ENCODE results near the gene C2orf76. TPM values are rescaled to one million over a fixed set of nuclear protein-coding genes. Genes with fewer than 3 reads are reported as not detected.

C2orf76 gene
- total RNA-seq, 2 experiments from 2014 or later, result 6.2 to 9.9 TPM

DNA sequence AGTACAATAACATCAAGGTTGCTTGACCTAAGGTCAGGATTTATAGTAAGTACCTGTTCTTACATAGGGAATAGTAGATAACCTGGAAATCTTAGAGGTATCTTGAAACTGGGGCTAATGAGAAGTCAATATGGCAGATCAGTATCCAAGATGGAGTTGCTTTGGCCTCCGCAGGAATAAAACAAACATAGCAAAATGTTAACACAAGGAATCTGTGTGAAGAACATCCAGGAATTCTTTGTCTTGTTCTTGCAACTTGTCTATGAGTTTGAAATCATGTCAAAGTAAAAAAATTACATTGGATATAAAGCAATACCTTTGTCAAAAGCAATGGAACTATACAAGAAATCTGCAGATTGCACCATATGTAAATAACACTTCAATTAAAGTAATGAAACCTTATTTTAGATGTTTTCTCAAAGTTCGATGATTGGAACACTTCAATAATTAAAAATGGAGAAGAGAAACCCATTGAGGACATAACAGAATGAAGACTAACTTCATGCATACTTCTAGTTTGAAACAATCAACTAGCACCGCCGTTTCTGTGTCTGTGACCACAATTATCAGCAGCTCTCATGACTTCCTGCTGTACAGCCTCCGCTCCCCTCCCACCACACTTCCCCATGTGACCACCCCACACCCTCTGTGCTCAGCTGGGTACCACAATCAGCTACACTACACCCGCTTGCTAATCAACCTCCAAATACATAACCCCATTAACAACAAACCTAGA lies 27.6 kb downstream of the C2orf76 start:
- no peaks in the 10 kb centered on the region for H3K27me3 Mint-ChIP-seq
- H3K4me3 Mint-ChIP-seq, result peak overlapping the region; percentile 19
- H3K4me1 Mint-ChIP-seq, result peaks cover 17% of the 10 kb centered on the region
- ATAC-seq (peak; percentile 96), DNase-seq (peak; percentile 81)
- H3K9me3 Mint-ChIP-seq (ENCODE audit: low read depth), result no peaks in the 10 kb centered on the region
- H3K27ac Mint-ChIP-seq, result peak overlapping the region; percentile 69
- H3K36me3 Mint-ChIP-seq, result no peaks in the 10 kb centered on the region
- CTCF ChIA-PET, result no interaction called here

DNA sequence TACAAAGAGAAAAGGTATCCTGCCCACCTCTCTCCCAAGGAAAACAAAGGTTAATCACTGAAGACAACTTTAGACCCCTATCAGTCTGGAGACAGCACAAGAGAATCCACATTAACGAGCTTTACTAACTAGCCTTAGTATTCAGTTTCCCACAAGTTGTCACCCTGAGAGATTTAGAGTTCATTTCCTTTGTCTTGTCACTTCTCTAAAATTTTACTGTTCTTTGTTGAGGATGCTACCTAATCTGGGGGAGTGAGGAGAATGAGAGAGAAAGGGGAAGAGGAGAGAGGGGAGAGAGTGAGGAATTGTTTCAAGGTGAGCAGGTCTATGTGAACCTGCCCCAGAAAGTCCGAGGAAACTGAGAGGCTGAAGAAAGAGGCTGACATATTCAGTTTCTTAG lies 28.4 kb downstream of the C2orf76 start:
- H3K4me3 Mint-ChIP-seq, result no peak overlapping the region
- CTCF ChIA-PET, result no interaction called here
- peaks cover 17% of the 10 kb centered on the region for H3K4me1 Mint-ChIP-seq
- no peak for DNase-seq
- no peaks in the 10 kb centered on the region for H3K9me3 Mint-ChIP-seq (ENCODE audit: low read depth)
- peaks cover 2% of the 10 kb centered on the region for H3K36me3 Mint-ChIP-seq
- no peaks in the 10 kb centered on the region for H3K27me3 Mint-ChIP-seq
- ATAC-seq, result no peak
- no peak overlapping the region for H3K27ac Mint-ChIP-seq

DNA sequence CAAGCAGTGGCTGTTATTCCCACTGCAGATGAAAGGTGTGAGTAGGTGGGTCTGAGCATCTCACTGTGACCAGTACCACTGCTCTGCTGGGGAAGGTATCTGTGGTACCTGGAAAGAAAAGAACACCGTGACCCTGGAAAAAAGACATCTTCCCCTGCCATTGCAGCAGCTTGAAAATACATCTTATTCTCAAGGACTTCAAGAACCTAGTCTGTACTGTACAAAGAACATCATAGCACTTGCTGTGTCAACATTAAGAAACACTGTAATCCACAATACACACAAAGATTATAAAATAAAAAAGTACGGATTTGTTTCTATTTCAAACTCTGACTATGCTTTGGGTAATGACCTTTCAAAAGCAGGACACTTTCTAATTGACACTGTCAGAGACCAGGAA lies 28.9 kb downstream of the C2orf76 start:
- H3K27ac Mint-ChIP-seq, result no peak overlapping the region
- no peaks in the 10 kb centered on the region for H3K27me3 Mint-ChIP-seq

DNA sequence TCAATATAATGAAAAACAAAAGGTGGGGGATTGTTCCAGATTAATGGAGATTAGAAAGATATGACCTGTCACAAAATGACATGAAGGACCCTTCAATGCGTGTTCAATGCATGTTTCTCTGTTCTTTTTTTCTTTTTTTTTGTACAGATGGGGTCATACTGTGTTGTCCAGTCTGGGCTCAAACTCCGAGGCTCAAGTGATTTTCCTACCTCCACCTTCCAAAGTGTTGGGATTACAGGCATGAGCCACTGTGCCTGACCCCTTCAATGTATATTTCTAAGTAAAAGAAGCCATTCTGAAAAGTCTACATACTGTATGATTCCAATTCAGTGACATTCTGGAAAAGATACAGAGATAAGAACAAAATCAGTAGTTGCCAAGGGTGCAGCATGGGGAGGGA lies 32.8 kb downstream of the C2orf76 start:
- H3K4me3 Mint-ChIP-seq, result no peak overlapping the region
- no peaks in the 10 kb centered on the region for H3K9me3 Mint-ChIP-seq (ENCODE audit: low read depth)
- peaks cover 8% of the 10 kb centered on the region for H3K4me1 Mint-ChIP-seq
- peaks cover 2% of the 10 kb centered on the region for H3K36me3 Mint-ChIP-seq
- ATAC-seq (no peak), DNase-seq (no peak)
- CTCF ChIA-PET, result no interaction called here
- H3K27me3 Mint-ChIP-seq, result no peaks in the 10 kb centered on the region
- no peak overlapping the region for H3K27ac Mint-ChIP-seq

More for the DNA sequence above, 28.9 kb downstream of the C2orf76 start:
- DNase-seq (no peak), ATAC-seq (no peak)
- CTCF ChIA-PET, result interaction anchor here (1.4 kb wide), 1 partner anchor 29 kb away, joined by 3 read pairs; the partner anchor contains the start of gene DBI
- no peaks in the 10 kb centered on the region for H3K9me3 Mint-ChIP-seq (ENCODE audit: low read depth)
- no peak overlapping the region for H3K4me3 Mint-ChIP-seq
- peaks cover 17% of the 10 kb centered on the region for H3K4me1 Mint-ChIP-seq
- H3K36me3 Mint-ChIP-seq, result peaks cover 2% of the 10 kb centered on the region

DNA sequence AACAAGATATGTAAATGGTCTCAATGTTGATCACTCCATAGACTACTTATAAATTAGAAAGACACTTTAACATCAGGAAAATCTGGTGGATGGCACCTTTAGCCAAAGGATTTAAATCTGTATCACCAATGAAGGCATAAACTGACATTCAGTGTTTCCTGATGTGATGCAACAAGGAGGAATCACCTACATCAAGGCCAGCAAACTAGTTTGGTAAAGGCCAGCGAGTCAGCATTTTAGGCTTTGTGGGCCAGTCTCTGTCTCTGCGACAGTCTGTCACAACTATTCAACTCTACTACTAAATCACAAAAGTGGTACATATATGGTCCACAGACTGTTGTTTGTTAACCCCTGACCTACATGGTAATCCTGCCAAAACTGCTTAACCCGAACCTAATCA lies 33.3 kb downstream of the C2orf76 start:
- H3K4me1 Mint-ChIP-seq, result peaks cover 3% of the 10 kb centered on the region
- H3K27ac Mint-ChIP-seq, result no peak overlapping the region
- no peak for ATAC-seq
- no peak for DNase-seq
- no peak overlapping the region for H3K4me3 Mint-ChIP-seq
- CTCF ChIA-PET, result no interaction called here
- H3K9me3 Mint-ChIP-seq (ENCODE audit: low read depth), result no peaks in the 10 kb centered on the region
- peaks cover 2% of the 10 kb centered on the region for H3K36me3 Mint-ChIP-seq
- H3K27me3 Mint-ChIP-seq, result no peaks in the 10 kb centered on the region

DNA sequence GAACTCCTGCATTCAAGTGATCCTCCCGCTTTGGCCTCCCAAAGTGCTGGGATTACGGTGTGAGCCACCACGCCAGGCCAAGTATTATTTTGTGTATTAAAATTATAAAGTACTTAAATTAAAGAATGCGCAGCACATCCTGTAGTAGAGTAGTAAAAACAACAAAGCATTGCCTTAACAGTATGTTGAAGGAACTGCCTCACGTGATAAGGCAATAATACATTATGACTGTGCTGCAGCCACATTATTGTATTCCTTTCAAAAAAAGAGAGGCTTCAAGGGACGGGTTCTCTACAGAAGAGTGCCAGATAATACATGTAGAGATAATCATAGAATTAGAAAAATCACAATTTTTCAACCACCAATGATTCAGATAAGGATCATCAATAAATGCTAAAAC lies 33.7 kb downstream of the C2orf76 start:
- CTCF ChIA-PET, result no interaction called here
- ATAC-seq, result no peak
- no peaks in the 10 kb centered on the region for H3K27me3 Mint-ChIP-seq
- H3K4me3 Mint-ChIP-seq, result no peak overlapping the region
- H3K36me3 Mint-ChIP-seq, result peaks cover 2% of the 10 kb centered on the region
- H3K9me3 Mint-ChIP-seq (ENCODE audit: low read depth), result no peaks in the 10 kb centered on the region
- no peak overlapping the region for H3K27ac Mint-ChIP-seq
- H3K4me1 Mint-ChIP-seq, result no peaks in the 10 kb centered on the region
- no peak for DNase-seq

DNA sequence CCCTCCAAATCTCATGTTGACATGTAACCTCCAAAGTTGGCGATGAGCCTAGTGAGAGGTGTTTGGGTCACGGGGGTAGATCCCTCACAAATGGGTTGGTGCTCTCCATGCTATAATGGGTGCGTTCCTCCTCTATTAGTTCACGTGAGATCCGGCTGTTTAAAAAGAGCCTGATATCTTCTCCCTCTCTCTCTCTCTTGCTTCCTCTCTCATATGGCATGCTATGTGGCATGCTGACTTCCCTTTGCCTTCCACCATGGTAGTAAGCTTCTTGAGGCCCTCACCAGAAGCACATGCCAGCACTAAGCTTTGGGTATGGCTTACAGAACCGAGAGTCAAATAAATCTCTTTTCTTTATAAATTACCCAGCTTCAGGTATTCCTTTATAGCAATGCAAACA lies 39.2 kb downstream of the C2orf76 start:
- H3K27ac Mint-ChIP-seq, result no peak overlapping the region
- H3K36me3 Mint-ChIP-seq, result no peaks in the 10 kb centered on the region
- H3K27me3 Mint-ChIP-seq, result no peaks in the 10 kb centered on the region
- ATAC-seq, result no peak
- no peaks in the 10 kb centered on the region for H3K4me1 Mint-ChIP-seq
- CTCF ChIA-PET, result no interaction called here
- no peak for DNase-seq
- H3K9me3 Mint-ChIP-seq (ENCODE audit: low read depth), result no peaks in the 10 kb centered on the region
- H3K4me3 Mint-ChIP-seq, result no peak overlapping the region

DNA sequence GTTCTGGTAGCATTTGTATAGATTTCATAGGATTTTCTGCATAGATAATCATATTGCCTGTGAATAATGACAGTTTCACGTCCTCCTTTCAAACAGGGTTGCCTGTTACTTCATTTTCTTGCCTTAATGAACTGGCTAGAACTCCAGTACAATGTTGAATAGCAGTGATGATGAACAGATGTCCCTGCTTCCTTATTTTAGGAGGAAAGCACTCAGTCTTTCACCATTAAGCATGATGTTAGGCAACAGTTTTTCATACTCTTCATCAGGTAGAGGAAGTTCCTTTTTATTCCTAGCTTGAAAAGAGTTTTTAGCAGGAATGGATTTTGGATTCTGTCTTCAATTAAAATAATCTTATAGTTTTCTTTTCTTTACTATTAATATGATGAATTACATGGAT lies 39.7 kb downstream of the C2orf76 start:
- DNase-seq (no peak), ATAC-seq (no peak)
- CTCF ChIA-PET, result no interaction called here
- Mint-ChIP-seq H3K27me3 (no peaks in the 10 kb centered on the region), H3K36me3 (no peaks in the 10 kb centered on the region), H3K9me3 (ENCODE audit: low read depth) (no peaks in the 10 kb centered on the region), H3K4me1 (no peaks in the 10 kb centered on the region), H3K27ac (no peak overlapping the region), H3K4me3 (no peak overlapping the region)

DNA sequence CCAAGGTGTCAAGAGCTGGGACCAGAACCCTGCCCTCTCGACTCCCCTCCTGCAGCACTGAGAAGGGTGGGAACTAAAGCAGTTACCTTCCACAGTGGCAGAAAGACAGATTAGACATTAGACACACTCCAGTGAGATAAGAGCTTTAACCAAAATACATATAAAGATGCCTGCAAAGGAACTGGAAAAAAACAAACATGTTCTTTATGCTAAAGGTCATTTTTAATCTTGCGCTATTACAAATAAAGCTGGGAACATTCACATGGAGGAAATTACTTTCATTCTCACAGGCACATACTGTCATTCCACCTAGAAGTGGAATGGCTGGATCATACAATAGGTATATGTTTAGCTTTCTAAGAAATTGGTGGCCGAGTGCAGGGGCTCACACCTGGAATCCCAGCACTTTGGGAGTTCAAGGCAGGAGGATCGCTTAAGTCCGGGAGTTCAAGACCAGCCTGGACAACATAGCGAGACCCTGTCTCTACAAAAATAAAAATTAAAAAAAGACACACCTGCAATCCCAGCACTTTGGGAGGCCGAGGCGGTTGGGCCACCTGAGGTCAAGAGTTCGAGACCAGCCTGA lies 41.9 kb downstream of the C2orf76 start:
- no peak for ATAC-seq
- Mint-ChIP-seq H3K4me1 (no peaks in the 10 kb centered on the region), H3K9me3 (ENCODE audit: low read depth) (no peaks in the 10 kb centered on the region), H3K36me3 (no peaks in the 10 kb centered on the region), H3K27ac (no peak overlapping the region), H3K4me3 (no peak overlapping the region), H3K27me3 (no peaks in the 10 kb centered on the region)
- CTCF ChIA-PET, result no interaction called here
- DNase-seq, result no peak

DNA sequence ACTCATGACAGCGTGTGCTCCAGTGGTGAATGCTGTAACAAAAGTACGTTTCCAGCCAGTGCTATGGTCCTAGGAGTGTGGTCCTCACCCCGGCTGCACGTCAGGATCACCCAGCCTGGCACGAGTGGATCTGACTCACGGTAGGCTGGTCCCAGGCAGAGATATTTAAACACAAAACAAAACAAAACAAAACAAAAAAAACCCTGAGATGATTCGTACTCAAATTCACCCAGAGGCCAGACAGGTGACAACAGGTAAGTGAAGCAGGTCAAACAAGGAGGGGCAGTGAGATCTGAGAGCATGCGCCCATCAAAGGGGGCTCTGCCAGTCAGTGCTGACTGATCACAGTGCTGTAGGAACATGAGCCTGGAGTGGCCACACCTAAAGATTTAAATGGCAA lies 43.2 kb downstream of the C2orf76 start:
- H3K4me3 Mint-ChIP-seq, result no peak overlapping the region
- no peaks in the 10 kb centered on the region for H3K4me1 Mint-ChIP-seq
- H3K9me3 Mint-ChIP-seq (ENCODE audit: low read depth), result no peaks in the 10 kb centered on the region
- no peak for ATAC-seq
- no peak for DNase-seq
- no peaks in the 10 kb centered on the region for H3K36me3 Mint-ChIP-seq
- no peak overlapping the region for H3K27ac Mint-ChIP-seq
- H3K27me3 Mint-ChIP-seq, result no peaks in the 10 kb centered on the region
- CTCF ChIA-PET, result no interaction called here

DNA sequence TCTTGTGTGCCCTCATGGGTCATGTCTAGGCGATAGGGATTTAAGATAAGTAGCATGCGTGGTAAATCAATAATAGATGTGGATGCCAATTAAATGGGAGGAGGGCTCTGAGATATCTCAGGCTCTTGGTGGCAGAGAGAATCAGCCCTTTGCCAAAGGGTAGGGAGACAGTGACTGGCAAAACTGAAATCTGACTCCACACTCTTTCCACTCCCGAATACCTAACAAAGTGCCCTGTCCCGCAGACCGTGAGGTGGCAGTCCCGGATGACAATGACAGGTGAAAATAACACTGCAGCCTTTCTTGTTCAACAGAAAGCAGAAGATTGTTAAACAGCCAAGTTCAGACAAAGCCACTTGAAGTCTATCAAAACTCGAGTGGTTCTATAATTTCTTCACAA lies 47.0 kb downstream of the C2orf76 start:
- Mint-ChIP-seq H3K4me3 (no peak overlapping the region), H3K27me3 (no peaks in the 10 kb centered on the region), H3K27ac (no peak overlapping the region), H3K36me3 (no peaks in the 10 kb centered on the region), H3K4me1 (no peaks in the 10 kb centered on the region), H3K9me3 (ENCODE audit: low read depth) (no peaks in the 10 kb centered on the region)
- CTCF ChIA-PET, result no interaction called here
- DNase-seq (no peak), ATAC-seq (no peak)

DNA sequence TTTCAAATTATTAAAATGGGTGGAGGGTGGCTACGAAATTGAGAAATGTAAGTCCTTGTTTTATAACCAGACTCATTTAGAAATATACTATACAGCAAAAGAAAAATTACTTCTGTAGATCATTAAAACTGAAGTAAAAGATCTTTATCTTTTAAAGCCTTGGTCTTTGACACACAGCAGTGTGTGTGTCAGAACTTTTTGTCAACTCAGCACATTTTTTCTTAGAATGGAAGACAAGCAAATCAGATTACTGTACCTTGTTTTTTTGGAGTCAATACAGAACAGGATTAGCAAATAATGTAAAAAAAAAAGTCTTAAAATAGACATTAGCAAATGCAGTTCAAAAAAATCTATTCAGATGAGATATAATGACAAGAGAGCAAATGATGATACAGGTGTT lies 49.1 kb downstream of the C2orf76 start:
- no peak overlapping the region for H3K27ac Mint-ChIP-seq
- H3K27me3 Mint-ChIP-seq, result no peaks in the 10 kb centered on the region
- no peak for ATAC-seq
- no peak for DNase-seq
- CTCF ChIA-PET, result no interaction called here
- H3K4me3 Mint-ChIP-seq, result no peak overlapping the region
- no peaks in the 10 kb centered on the region for H3K9me3 Mint-ChIP-seq (ENCODE audit: low read depth)
- H3K36me3 Mint-ChIP-seq, result no peaks in the 10 kb centered on the region
- H3K4me1 Mint-ChIP-seq, result no peaks in the 10 kb centered on the region

DNA sequence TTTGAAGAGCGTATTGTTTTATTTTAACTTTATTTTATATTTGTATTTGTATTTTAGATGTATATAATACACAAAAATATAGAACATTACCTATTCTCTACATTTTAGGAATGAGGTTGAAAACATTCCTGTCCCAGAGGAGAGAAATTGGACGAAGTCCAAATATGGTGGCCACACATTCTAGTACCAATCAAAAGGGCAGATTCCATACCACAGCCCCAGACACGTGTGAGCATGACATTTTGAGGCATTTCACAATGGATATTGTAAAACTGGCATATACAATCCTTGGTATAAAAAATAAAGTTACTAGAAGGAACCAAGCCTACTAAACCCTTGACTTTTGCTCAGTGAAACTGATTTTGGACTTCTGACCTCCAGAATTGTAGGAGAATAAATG lies 50.6 kb downstream of the C2orf76 start:
- H3K9me3 Mint-ChIP-seq (ENCODE audit: low read depth), result no peaks in the 10 kb centered on the region
- DNase-seq (no peak), ATAC-seq (no peak)
- H3K36me3 Mint-ChIP-seq, result no peaks in the 10 kb centered on the region
- no peaks in the 10 kb centered on the region for H3K4me1 Mint-ChIP-seq
- H3K4me3 Mint-ChIP-seq, result no peak overlapping the region
- H3K27ac Mint-ChIP-seq, result no peak overlapping the region
- CTCF ChIA-PET, result no interaction called here
- H3K27me3 Mint-ChIP-seq, result no peaks in the 10 kb centered on the region

DNA sequence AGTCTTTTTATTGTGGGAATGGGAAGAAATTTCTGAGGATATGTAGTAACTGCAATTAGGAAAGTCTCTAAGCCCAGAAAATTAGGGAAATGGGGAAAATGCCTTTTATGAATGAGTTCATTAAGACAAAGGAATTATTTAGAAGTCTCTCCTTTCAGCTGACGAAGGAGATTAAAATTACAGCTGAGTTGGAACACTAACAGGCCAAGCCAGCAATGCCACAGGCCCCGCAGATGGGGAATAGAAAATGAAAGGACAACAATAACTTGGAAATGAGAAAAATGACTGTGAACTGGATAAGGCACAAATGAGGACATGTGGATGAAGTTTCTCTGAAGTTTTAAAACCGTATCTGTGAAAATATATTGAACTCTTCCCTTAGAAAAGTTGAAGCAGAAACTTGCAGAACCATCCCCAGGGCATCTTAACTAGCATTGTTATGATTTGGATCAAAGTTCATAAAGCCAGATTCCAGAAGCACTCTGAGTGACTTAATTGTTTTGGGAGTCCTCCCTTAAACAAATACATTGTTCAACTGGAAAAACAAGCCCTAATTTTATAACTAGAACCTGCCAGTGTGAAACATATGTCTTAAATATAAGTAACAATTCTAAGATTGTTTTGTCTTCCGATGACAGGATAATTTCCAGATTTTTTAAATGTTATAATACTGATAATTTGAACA lies 51.3 kb downstream of the C2orf76 start:
- Mint-ChIP-seq H3K4me1 (no peaks in the 10 kb centered on the region), H3K27ac (no peak overlapping the region), H3K9me3 (ENCODE audit: low read depth) (no peaks in the 10 kb centered on the region), H3K27me3 (no peaks in the 10 kb centered on the region), H3K4me3 (no peak overlapping the region), H3K36me3 (no peaks in the 10 kb centered on the region)
- CTCF ChIA-PET, result no interaction called here
- DNase-seq (no peak), ATAC-seq (no peak)

All from activated CD8-positive, alpha-beta memory T cell treated with anti-CD3 and anti-CD28 coated beads, Interleukin-2, amount 10 ng/mL, durations not matched to agents 7 days and 5 days (primary cell).